ENCODE results near the gene HS3ST6.
"Not testable (repeated sequence)": the region's sequence is repeated elsewhere in the genome, so short reads cannot be mapped to it uniquely, and the experiment has no call there.

The HS3ST6 gene

GRCh38 chr16:1909561-1910231 lies 8.5 kb downstream of the HS3ST6 start:
- in situ Hi-C loops (cut with MboI; ENCODE audit: low sequenced_read_pairs) = no loop called here

- in situ Hi-C loops (cut with MboI; ENCODE audit: low sequenced_read_pairs) = no loop called here
Observed at GRCh38 chr16:1908983-1909382, 9.2 kb downstream of the HS3ST6 start.

- in situ Hi-C loops (cut with MboI; ENCODE audit: low sequenced_read_pairs) = no loop called here
Observed at GRCh38 chr16:1908184-1908583, 10.0 kb downstream of the HS3ST6 start.

- in situ Hi-C loops (cut with MboI; ENCODE audit: low sequenced_read_pairs) = no loop called here
Observed at GRCh38 chr16:1907226-1907860, 10.9 kb downstream of the HS3ST6 start.

- in situ Hi-C loops (cut with MboI; ENCODE audit: low sequenced_read_pairs) = no loop called here
Observed at GRCh38 chr16:1906846-1907165, 11.4 kb downstream of the HS3ST6 start.

GRCh38 chr16:1906055-1906845 lies 12.0 kb downstream of the HS3ST6 start:
- in situ Hi-C loops (cut with MboI; ENCODE audit: low sequenced_read_pairs) = no loop called here

GRCh38 chr16:1903845-1904840 lies 14.1 kb downstream of the HS3ST6 start:
- in situ Hi-C loops (cut with MboI; ENCODE audit: low sequenced_read_pairs) = no loop called here

- in situ Hi-C loops (cut with MboI; ENCODE audit: low sequenced_read_pairs) = no loop called here
Observed at GRCh38 chr16:1903220-1903574, 15.0 kb downstream of the HS3ST6 start.

GRCh38 chr16:1902547-1903219 lies 15.5 kb downstream of the HS3ST6 start:
- in situ Hi-C loops (cut with MboI; ENCODE audit: low sequenced_read_pairs) = no loop called here

- in situ Hi-C loops (cut with MboI; ENCODE audit: low sequenced_read_pairs) = no loop called here
Observed at GRCh38 chr16:1900452-1900774, 17.8 kb downstream of the HS3ST6 start.

GRCh38 chr16:1899641-1900451 lies 18.4 kb downstream of the HS3ST6 start:
- in situ Hi-C loops (cut with MboI; ENCODE audit: low sequenced_read_pairs) = no loop called here

- in situ Hi-C loops (cut with MboI; ENCODE audit: low sequenced_read_pairs) = not testable (repeated sequence)
Observed at GRCh38 chr16:1897692-1898091, 20.5 kb downstream of the HS3ST6 start.

- in situ Hi-C loops (cut with MboI; ENCODE audit: low sequenced_read_pairs) = no loop called here
Observed at GRCh38 chr16:1895949-1896675, 22.1 kb downstream of the HS3ST6 start.

- in situ Hi-C loops (cut with MboI; ENCODE audit: low sequenced_read_pairs) = no loop called here
Observed at GRCh38 chr16:1895068-1895467, 23.1 kb downstream of the HS3ST6 start.

GRCh38 chr16:1890708-1891050 lies 27.5 kb downstream of the HS3ST6 start:
- in situ Hi-C loops (cut with MboI; ENCODE audit: low sequenced_read_pairs) = no loop called here

GRCh38 chr16:1890024-1890707 lies 28.0 kb downstream of the HS3ST6 start:
- in situ Hi-C loops (cut with MboI; ENCODE audit: low sequenced_read_pairs) = no loop called here

- in situ Hi-C loops (cut with MboI; ENCODE audit: low sequenced_read_pairs) = no loop called here
Observed at GRCh38 chr16:1887711-1888354, 30.4 kb downstream of the HS3ST6 start.

GRCh38 chr16:1884889-1885288 lies 33.3 kb downstream of the HS3ST6 start:
- in situ Hi-C loops (cut with MboI; ENCODE audit: low sequenced_read_pairs) = no loop called here
